ENCODE measurements around the gene GBF1.

DNA sequence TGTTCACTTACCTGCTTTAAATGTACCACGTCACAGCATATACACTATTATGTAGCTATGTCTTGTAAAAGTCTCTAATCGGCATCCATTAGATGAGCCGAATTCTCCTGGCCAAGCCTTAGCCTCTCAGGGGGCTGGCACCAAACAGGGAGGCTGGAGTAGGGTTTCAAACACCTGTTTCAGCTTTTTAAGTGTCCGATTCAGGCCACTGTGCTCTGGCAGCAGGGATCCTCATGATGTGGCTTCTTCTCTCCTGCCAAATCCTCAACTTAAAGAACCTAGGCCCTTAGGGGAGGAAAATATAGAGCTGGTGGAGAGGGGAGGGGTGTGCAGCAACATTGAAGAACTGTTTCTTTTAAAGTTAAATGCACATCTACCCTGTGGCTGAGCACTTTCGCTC is 81.7 kb downstream of the GBF1 start:
- TF ChIP-seq, protein P1, sequence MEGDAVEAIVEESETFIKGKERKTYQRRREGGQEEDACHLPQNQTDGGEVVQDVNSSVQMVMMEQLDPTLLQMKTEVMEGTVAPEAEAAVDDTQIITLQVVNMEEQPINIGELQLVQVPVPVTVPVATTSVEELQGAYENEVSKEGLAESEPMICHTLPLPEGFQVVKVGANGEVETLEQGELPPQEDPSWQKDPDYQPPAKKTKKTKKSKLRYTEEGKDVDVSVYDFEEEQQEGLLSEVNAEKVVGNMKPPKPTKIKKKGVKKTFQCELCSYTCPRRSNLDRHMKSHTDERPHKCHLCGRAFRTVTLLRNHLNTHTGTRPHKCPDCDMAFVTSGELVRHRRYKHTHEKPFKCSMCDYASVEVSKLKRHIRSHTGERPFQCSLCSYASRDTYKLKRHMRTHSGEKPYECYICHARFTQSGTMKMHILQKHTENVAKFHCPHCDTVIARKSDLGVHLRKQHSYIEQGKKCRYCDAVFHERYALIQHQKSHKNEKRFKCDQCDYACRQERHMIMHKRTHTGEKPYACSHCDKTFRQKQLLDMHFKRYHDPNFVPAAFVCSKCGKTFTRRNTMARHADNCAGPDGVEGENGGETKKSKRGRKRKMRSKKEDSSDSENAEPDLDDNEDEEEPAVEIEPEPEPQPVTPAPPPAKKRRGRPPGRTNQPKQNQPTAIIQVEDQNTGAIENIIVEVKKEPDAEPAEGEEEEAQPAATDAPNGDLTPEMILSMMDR (IDR thresholded peaks at IDR 0.05; ENCODE audit: insufficient read depth, low read length), result no peak
- TF ChIP-seq POLR2AphosphoS5 (IDR thresholded peaks at IDR 0.05; ENCODE audit: low read depth) (no peak), GABPA (IDR thresholded peaks at IDR 0.05; ENCODE audit: low read depth) (no peak)
- TF ChIP-seq, protein P2, sequence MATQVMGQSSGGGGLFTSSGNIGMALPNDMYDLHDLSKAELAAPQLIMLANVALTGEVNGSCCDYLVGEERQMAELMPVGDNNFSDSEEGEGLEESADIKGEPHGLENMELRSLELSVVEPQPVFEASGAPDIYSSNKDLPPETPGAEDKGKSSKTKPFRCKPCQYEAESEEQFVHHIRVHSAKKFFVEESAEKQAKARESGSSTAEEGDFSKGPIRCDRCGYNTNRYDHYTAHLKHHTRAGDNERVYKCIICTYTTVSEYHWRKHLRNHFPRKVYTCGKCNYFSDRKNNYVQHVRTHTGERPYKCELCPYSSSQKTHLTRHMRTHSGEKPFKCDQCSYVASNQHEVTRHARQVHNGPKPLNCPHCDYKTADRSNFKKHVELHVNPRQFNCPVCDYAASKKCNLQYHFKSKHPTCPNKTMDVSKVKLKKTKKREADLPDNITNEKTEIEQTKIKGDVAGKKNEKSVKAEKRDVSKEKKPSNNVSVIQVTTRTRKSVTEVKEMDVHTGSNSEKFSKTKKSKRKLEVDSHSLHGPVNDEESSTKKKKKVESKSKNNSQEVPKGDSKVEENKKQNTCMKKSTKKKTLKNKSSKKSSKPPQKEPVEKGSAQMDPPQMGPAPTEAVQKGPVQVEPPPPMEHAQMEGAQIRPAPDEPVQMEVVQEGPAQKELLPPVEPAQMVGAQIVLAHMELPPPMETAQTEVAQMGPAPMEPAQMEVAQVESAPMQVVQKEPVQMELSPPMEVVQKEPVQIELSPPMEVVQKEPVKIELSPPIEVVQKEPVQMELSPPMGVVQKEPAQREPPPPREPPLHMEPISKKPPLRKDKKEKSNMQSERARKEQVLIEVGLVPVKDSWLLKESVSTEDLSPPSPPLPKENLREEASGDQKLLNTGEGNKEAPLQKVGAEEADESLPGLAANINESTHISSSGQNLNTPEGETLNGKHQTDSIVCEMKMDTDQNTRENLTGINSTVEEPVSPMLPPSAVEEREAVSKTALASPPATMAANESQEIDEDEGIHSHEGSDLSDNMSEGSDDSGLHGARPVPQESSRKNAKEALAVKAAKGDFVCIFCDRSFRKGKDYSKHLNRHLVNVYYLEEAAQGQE (IDR thresholded peaks at IDR 0.05; ENCODE audit: insufficient replicate concordance, low read depth), result no peak
